SU-DHL-6 (cell line): ENCODE measurements around the gene RMND1.

Experiments used
- H2AFZ ChIP-seq: fragments of 200-600 bp; sonication (generic); 2 replicates; pipeline ENCODE4 v1.6.1; 2014; ENCODE audit warnings: low read depth, mild to moderate bottlenecking, moderate library complexity, mixed read lengths, antibody characterized with exemption, low read length; ENCODE audit not compliant: severe bottlenecking
- H3F3A ChIP-seq: fragments of 200-600 bp; shearing (Covaris generic); 2 replicates; pipeline ENCODE4 v1.6.0; 2016; ENCODE audit warnings: antibody characterized with exemption, mild to moderate bottlenecking; ENCODE audit not compliant: insufficient read depth
- H3K27ac ChIP-seq: fragments of 200-600 bp; sonication (generic); 2 replicates; pipeline ENCODE4 v1.5.1; 2016; ENCODE audit warnings: low read depth, mild to moderate bottlenecking, low read length, moderate library complexity, mixed read lengths
- H3K27me3 ChIP-seq: fragments of 200-600 bp; sonication (generic), shearing (Covaris generic); 2 replicates; pipeline ENCODE4 v1.6.0; 2014; ENCODE audit warnings: mild to moderate bottlenecking, low read length
- H3K36me3 ChIP-seq: fragments of 200-600 bp; sonication (generic); 2 replicates; pipeline ENCODE4 v1.6.1; 2014; ENCODE audit warnings: mild to moderate bottlenecking, low read length, mixed read lengths
- H3K4me2 ChIP-seq: fragments of 300-600, 200-600 bp; shearing (Covaris generic), sonication (generic); 2 replicates; pipeline ENCODE4 v1.6.0; 2014; ENCODE audit warnings: low read length, low read depth, mild to moderate bottlenecking; ENCODE audit not compliant: poor library complexity, severe bottlenecking
- H3K4me3 ChIP-seq: fragments of 200-600 bp; sonication (generic); 2 replicates; pipeline ENCODE4 v1.5.1; 2014; ENCODE audit warnings: antibody characterized with exemption, low read length, mild to moderate bottlenecking, mixed read lengths; ENCODE audit not compliant: insufficient read depth, poor library complexity, severe bottlenecking
- H3K79me2 ChIP-seq: fragments of 200-600 bp; sonication (generic); 2 replicates; pipeline ENCODE4 v1.6.1; 2014; ENCODE audit warnings: mild to moderate bottlenecking, low read length, moderate library complexity; ENCODE audit not compliant: insufficient read depth
- H3K9ac ChIP-seq: fragments of 200-600 bp; sonication (generic); 2 replicates; pipeline ENCODE4 v1.7.0; 2014; ENCODE audit warnings: mild to moderate bottlenecking, low read length
- H3K9me2 ChIP-seq: fragments of 200-600 bp; sonication (generic); replicated peaks from 2 replicates; pipeline ENCODE4 v1.6.1; 2014; ENCODE audit warnings: low read length; ENCODE audit not compliant: insufficient read depth
- H3K9me3 ChIP-seq: fragments of 200-600 bp; sonication (generic); 2 replicates; pipeline ENCODE4 v1.6.1; 2014; ENCODE audit warnings: low read length, mixed read lengths; ENCODE audit not compliant: insufficient read depth
- H4K20me1 ChIP-seq: fragments of 200-600 bp; sonication (generic); 2 replicates; pipeline ENCODE4 v1.6.1; 2014; ENCODE audit warnings: low read depth, mild to moderate bottlenecking, antibody characterized with exemption, low read length, moderate library complexity, mixed read lengths
- EZH2phosphoT487 ChIP-seq: fragments of 200-600 bp; sonication (generic), shearing (Covaris generic); conservative IDR thresholded peaks from 2 replicates; pipeline ENCODE4 v1.6.1; 2018; ENCODE audit warnings: mild to moderate bottlenecking, antibody characterized with exemption, low read length, moderate library complexity, mixed read lengths
- TF ChIP-seq, protein P1 (sequence below): fragments of 200-600 bp; sonication (generic); IDR thresholded peaks from one replicate; pipeline ENCODE4 v1.5.1; 2017; ENCODE audit warnings: antibody characterized with exemption, mild to moderate bottlenecking, low read length, moderate library complexity; ENCODE audit not compliant: insufficient read depth, poor library complexity, severe bottlenecking

RMND1 gene

DNA sequence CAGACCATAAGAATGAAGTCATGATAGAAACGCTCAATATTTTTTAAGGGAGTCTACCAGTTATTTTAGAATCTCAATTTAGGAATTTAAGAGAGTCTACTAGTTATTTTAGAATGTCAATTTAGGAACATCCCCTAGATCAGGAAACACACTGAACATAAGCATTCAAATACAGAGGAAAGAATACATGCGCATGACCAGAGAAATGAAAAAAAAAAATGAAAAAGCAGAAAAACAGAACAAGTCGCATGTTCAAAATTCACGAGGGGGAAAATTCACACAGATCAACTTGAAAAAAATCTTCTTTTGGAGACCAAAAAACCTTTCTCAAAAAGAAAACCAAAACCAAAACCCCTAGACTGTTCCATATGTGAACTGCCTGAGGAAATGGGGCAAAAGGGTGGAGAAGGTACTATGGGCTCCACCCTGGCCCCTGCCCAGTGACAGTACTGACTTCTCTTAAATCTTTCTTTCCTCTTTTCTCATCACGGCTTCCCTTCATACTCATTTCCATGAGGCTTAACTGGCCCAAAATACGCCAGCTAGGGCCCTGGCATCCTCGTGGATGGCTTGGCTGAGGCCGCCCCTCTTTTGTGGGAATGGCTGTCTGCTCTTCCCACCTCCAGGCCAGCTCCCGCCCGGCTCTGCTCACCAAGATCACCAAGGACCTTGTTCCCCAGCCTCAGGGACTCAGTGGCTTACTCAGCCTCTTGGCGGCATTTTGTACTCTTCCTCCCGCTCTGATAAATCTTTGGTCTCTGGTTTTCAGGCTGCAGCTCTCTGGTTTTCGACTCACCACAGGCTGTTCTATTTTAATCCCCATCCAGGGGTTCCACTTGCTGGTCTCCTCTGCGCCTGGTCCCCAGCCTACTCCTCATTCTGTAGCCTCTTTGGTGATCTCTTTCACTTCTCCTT, 71.7 kb downstream of the RMND1 start:
- no peak overlapping the region for H3K9ac ChIP-seq
- H2AFZ ChIP-seq = no peak overlapping the region
- no peaks in the 10 kb centered on the region for H3K9me2 ChIP-seq
- H3K4me2 ChIP-seq = no peak overlapping the region
- no peak overlapping the region for H3K4me3 ChIP-seq
- no peaks in the 10 kb centered on the region for H3K9me3 ChIP-seq
- H3F3A ChIP-seq = peaks cover 6% of the 10 kb centered on the region; the same call in 1 of the 2 replicates
- peaks cover 4% of the 10 kb centered on the region; the same call in 1 of the 2 replicates for H4K20me1 ChIP-seq
- H3K79me2 ChIP-seq = peaks cover 97% of the 10 kb centered on the region
- H3K27me3 ChIP-seq = no peaks in the 10 kb centered on the region
- H3K36me3 ChIP-seq = 0 out of 2 replicates have a peak, but pooled peaks cover 3% of the 10 kb centered on the region
- no peak overlapping the region for H3K27ac ChIP-seq
- TF ChIP-seq, protein P1, sequence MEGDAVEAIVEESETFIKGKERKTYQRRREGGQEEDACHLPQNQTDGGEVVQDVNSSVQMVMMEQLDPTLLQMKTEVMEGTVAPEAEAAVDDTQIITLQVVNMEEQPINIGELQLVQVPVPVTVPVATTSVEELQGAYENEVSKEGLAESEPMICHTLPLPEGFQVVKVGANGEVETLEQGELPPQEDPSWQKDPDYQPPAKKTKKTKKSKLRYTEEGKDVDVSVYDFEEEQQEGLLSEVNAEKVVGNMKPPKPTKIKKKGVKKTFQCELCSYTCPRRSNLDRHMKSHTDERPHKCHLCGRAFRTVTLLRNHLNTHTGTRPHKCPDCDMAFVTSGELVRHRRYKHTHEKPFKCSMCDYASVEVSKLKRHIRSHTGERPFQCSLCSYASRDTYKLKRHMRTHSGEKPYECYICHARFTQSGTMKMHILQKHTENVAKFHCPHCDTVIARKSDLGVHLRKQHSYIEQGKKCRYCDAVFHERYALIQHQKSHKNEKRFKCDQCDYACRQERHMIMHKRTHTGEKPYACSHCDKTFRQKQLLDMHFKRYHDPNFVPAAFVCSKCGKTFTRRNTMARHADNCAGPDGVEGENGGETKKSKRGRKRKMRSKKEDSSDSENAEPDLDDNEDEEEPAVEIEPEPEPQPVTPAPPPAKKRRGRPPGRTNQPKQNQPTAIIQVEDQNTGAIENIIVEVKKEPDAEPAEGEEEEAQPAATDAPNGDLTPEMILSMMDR = no peak
- no peak for TF ChIP-seq EZH2phosphoT487

DNA sequence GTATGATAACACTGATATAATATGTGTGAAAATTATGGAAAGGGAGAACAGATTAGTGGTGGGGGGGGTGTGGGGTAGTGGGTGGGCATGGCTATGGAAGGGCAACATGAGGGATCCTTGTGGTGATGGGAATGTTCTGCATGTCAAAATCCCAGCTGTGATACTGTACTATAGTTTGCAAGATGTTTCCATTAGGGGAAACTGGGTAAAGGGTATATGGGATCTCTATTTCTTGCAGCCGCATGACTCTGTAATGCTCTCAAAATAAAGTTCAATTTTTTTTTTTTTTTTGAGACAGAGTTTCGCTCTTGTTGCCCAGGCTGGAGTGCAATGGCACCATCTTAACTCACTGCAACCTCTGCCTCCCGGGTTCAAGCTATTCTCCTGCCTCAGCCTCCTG, 74.8 kb downstream of the RMND1 start:
- peaks cover 96% of the 10 kb centered on the region for H3K79me2 ChIP-seq
- H3K27ac ChIP-seq = peak overlapping the region; percentile 30; the same call in 1 of the 2 replicates
- no peak overlapping the region for H3K4me3 ChIP-seq
- H3K4me2 ChIP-seq = peak overlapping the region; percentile 45
- H3K9me3 ChIP-seq = no peaks in the 10 kb centered on the region
- H3F3A ChIP-seq = peaks cover 6% of the 10 kb centered on the region; the same call in 1 of the 2 replicates
- peaks cover 16% of the 10 kb centered on the region; the same call in 1 of the 2 replicates for H4K20me1 ChIP-seq
- peaks cover 7% of the 10 kb centered on the region; the same call in 1 of the 2 replicates for H3K36me3 ChIP-seq
- no peak for TF ChIP-seq EZH2phosphoT487
- TF ChIP-seq, protein P1 = no peak
- no peaks in the 10 kb centered on the region for H3K27me3 ChIP-seq
- H3K9me2 ChIP-seq = no peaks in the 10 kb centered on the region
- no peak overlapping the region for H2AFZ ChIP-seq
- no peak overlapping the region for H3K9ac ChIP-seq

DNA sequence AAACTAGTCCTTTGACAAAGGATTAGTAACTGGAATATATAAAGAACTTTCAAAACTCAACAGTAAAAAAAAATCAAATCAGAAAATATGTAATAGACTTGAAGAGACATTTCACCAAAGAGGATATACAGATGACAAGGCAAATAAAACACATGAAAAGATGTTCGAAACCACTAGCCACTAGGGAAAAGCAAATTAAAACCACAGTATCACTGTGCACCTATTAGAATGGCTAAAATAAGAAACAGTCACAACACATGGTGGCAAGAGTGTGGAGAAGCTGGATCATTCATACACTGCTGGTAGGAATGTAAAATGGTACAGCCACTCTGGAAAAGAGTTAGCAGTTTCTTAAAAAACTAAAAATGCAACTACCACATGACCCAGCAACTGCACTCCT, 75.5 kb downstream of the RMND1 start:
- Histone ChIP-seq H3K4me2 (peak overlapping the region; percentile 45), H4K20me1 (peaks cover 14% of the 10 kb centered on the region; the same call in 1 of the 2 replicates)

More for the DNA sequence above, 75.5 kb downstream of the RMND1 start:
- H3K4me3 ChIP-seq = no peak overlapping the region
- H3K9ac ChIP-seq = no peak overlapping the region
- TF ChIP-seq, protein P1 = no peak
- no peak for TF ChIP-seq EZH2phosphoT487
- no peaks in the 10 kb centered on the region for H3K9me3 ChIP-seq
- peaks cover 96% of the 10 kb centered on the region for H3K79me2 ChIP-seq
- H3K9me2 ChIP-seq = no peaks in the 10 kb centered on the region
- peaks cover 6% of the 10 kb centered on the region; the same call in 1 of the 2 replicates for H3F3A ChIP-seq
- H3K36me3 ChIP-seq = peaks cover 13% of the 10 kb centered on the region; the same call in 1 of the 2 replicates
- H2AFZ ChIP-seq = no peak overlapping the region
- peak overlapping the region; percentile 30; the same call in 1 of the 2 replicates for H3K27ac ChIP-seq
- H3K27me3 ChIP-seq = no peaks in the 10 kb centered on the region
